D721Med (cell line): ENCODE results near the gene SMAD6.

ENCODE experiments used
- DNase-seq: peaks from one replicate; pipeline ENCODE4 v3.0.0; 2011; ENCODE audit warnings: low spot score; ENCODE audit not compliant: insufficient read length
- FAIRE-seq: peaks from 2 replicates; lab custom pipeline; 2011; peaks lifted over from hg19 to GRCh38; lab: Jason Lieb, UNC
- CTCF ChIP-seq: IDR thresholded peaks from 2 replicates; pipeline ENCODE4 v1.5.1; 2012; ENCODE audit warnings: mild to moderate bottlenecking, control low read depth; ENCODE audit not compliant: insufficient read depth; ENCODE audit errors: missing control alignments

SMAD6 gene

DNA sequence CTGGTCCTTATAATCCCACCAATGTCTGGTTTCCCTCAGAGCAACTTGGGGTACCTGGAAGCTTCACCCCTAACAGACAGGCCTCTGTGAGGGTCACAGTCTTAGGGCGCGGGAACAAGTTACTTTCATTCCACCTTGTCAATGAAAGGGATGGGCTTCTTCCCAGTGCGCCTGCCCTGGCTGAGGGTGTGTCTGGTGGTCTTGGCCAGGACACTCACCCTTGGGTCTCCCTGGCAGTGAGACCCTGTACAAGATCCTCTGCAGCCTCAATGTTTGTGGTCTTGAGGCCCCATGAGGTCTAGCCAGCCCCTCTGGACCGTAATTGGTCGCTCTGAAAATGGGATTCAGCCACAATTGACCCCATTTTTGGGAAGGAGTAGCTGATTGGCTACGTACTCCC lies 40.2 kb downstream of the SMAD6 start:
- FAIRE-seq (no peak), DNase-seq (no peak)
- no peak for TF ChIP-seq CTCF

- no peak for TF ChIP-seq CTCF
- FAIRE-seq (no peak), DNase-seq (no peak)
Measured at GRCh38 chr15:66743204-66743603, 41.2 kb downstream of the SMAD6 start.

DNA sequence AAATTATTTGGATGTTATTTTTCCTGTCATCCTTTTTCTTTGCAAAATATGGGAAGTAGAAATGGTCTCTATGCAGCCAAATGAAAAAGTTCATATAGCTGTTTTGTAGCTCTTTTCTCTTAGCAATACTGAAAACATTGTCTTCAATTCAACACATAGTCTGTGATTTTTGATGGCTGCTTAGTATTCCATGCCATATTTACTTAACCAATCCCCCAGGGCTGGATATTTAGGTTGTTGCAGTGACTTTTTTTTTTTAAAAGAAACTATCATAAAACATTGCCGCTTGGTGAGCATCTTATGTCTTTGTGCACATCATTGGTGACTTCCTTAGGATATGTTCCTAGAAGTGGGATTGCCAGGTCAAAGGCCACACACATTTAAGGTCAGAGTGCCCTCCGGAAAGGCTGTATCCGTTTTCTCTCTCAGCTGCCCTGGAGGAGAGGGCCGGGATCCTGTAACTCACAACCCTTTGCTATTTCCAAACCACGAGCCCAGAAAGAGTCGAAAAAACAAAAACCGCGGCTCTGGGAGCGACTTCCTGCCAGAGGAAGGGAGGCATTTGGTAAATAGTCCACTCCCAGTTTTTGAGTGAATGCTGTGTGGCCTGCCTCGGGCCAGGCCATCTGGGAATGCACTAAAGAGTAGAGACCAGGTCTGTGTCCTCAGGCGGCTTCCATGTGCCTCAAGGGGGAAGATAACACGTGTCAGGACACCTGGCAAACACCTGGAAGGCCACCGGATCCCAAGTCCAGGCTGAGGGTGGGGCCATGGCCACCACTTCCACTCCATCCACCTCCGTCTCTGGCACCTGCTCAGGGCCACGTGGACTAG lies 41.9 kb downstream of the SMAD6 start:
- no peak for TF ChIP-seq CTCF
- DNase-seq (no peak), FAIRE-seq (no peak)

- no peak for TF ChIP-seq CTCF
- DNase-seq (no peak), FAIRE-seq (no peak)
Measured at GRCh38 chr15:66744610-66745279, 42.7 kb downstream of the SMAD6 start.

DNA sequence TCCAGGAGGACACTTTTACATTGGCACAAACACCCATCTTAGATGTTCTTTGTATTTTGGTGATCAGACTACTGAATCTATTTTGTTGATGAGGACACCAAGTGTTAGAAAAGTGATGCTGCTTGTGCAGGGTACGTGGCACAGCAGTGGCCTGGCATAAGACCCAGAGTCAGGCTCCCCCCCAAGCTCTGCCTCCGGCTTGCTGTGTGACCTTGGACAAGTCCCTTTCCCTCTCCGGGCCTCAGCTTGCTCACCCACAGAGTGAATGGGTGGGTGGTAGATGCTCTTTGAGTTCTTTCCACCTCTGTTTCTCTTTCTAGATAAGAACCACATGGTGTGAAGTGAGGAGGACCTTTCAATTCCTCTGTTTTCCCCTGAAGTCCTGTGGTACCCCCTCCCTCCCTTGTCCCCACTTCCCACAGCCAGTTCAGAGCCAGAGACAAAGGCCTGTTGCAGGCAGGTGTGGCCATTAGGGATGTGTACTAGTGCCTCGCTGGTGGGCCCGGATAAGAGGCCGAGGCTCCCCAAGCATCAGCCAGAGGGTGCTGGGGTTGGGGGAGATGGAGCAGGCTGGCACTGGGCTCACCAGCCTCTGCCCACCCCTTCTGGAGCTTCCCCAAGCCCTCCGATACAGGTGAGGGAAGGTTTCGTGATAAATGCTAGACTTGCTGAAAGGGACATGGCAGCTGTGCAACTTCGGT lies 43.6 kb downstream of the SMAD6 start:
- TF ChIP-seq CTCF: no peak
- no peak for FAIRE-seq
- DNase-seq: no peak

GRCh38 chr15:66746231-66746605 lies 44.2 kb downstream of the SMAD6 start:
- DNase-seq: no peak
- no peak for FAIRE-seq
- TF ChIP-seq CTCF: no peak
